Tongue (tissue), 2 donors: ENCODE measurements around the gene ZFYVE28. TPM values are rescaled to one million over a fixed set of nuclear protein-coding genes. Genes with fewer than 3 reads are reported as not detected.
"Not testable (repeated sequence)": the region's sequence is repeated elsewhere in the genome, so short reads cannot be mapped to it uniquely, and the experiment has no call there.

Experiments
- DNase-seq: peaks from one replicate; pipeline ENCODE4 v3.0.0-alpha.2; 2015
- total RNA-seq: library from RNA; depleted of rRNA; stranded (reverse); fragments of >200 nt; gene quantifications from one replicate; pipeline ENCODE4 v1.2.3, GENCODE V29; 2014

Gene ZFYVE28
- total RNA-seq, 1 donor from 2014 or later: 10.1 TPM

GRCh38 chr4:2390146-2390545 is 28.3 kb downstream of the ZFYVE28 start:
- no peak for DNase-seq

- DNase-seq: no peak
These were observed 28.8 kb downstream of the ZFYVE28 start for GRCh38 chr4:2389691-2390090.

GRCh38 chr4:2388429-2389182 is 29.8 kb downstream of the ZFYVE28 start:
- peak; percentile 61 for DNase-seq

- DNase-seq: no peak
These were observed 30.6 kb downstream of the ZFYVE28 start for GRCh38 chr4:2387829-2388228.

- peak; percentile 53 for DNase-seq
These were observed 31.2 kb downstream of the ZFYVE28 start for GRCh38 chr4:2387218-2387617.

- DNase-seq: no peak
These were observed 31.7 kb downstream of the ZFYVE28 start for GRCh38 chr4:2386717-2387116.

GRCh38 chr4:2385516-2385915 is 32.9 kb downstream of the ZFYVE28 start:
- no peak for DNase-seq

- no peak for DNase-seq
These were observed 34.2 kb downstream of the ZFYVE28 start for GRCh38 chr4:2384245-2384644.

- no peak for DNase-seq
These were observed 34.7 kb downstream of the ZFYVE28 start for GRCh38 chr4:2383760-2384159.

- not testable (repeated sequence) for DNase-seq
These were observed 35.2 kb downstream of the ZFYVE28 start for GRCh38 chr4:2383220-2383631.

- not testable (repeated sequence) for DNase-seq
These were observed 35.7 kb downstream of the ZFYVE28 start for GRCh38 chr4:2382769-2383202.

- DNase-seq: not testable (repeated sequence)
These were observed 37.9 kb downstream of the ZFYVE28 start for GRCh38 chr4:2380589-2380988.

- no peak for DNase-seq
These were observed 39.5 kb downstream of the ZFYVE28 start for GRCh38 chr4:2378898-2379297.

GRCh38 chr4:2378401-2378800 is 40.0 kb downstream of the ZFYVE28 start:
- no peak for DNase-seq

GRCh38 chr4:2377241-2377640 is 41.2 kb downstream of the ZFYVE28 start:
- DNase-seq: no peak

- DNase-seq: no peak
These were observed 43.0 kb downstream of the ZFYVE28 start for GRCh38 chr4:2375427-2375826.

GRCh38 chr4:2373532-2373931 is 44.9 kb downstream of the ZFYVE28 start:
- DNase-seq: no peak

GRCh38 chr4:2372488-2373030 is 45.9 kb downstream of the ZFYVE28 start:
- no peak for DNase-seq

GRCh38 chr4:2371765-2372487 is 46.5 kb downstream of the ZFYVE28 start:
- DNase-seq: no peak

- DNase-seq: no peak
These were observed 47.7 kb downstream of the ZFYVE28 start for GRCh38 chr4:2370597-2371320.

- no peak for DNase-seq
These were observed 49.6 kb downstream of the ZFYVE28 start for GRCh38 chr4:2368746-2369437.

GRCh38 chr4:2367626-2368025 is 50.8 kb downstream of the ZFYVE28 start:
- DNase-seq: no peak
